ENCODE results near the gene DBET.
"Not testable (repeated sequence)": the region's sequence is repeated elsewhere in the genome, so short reads cannot be mapped to it uniquely, and the experiment has no call there.

DBET gene

GRCh38 chr4:190058997-190059396 lies 5.3 kb upstream of the DBET start:
- DNase-seq (ENCODE audit: low spot score); H3K36me3 ChIP-seq (replicated peaks in 1 of 2; ENCODE audit: control insufficient read depth in 2 of 2, insufficient read depth in 2 of 2, low read length in 2 of 2); H2AFZ ChIP-seq (ENCODE audit: low read length); H3K4me3 ChIP-seq (ENCODE audit: low read length in 2 of 2); H2BK12ac ChIP-seq (ENCODE audit: low read length); H3K27ac ChIP-seq (replicated peaks; ENCODE audit: low read length); H2BK15ac ChIP-seq (ENCODE audit: low read length); H2BK5ac ChIP-seq (ENCODE audit: low read length); H3K9me3 ChIP-seq (replicated peaks in 1 of 2; ENCODE audit: control insufficient read depth in 2 of 2, insufficient read depth in 1 of 2, low read depth in 1 of 2, low read length in 2 of 2); H3K18ac ChIP-seq (ENCODE audit: low read length); H4K91ac ChIP-seq (ENCODE audit: low read depth, low read length, poor library complexity); H3K79me1 ChIP-seq (ENCODE audit: low read depth, low read length); H3K14ac ChIP-seq (ENCODE audit: low read length); H2BK120ac ChIP-seq (ENCODE audit: low read depth, low read length); H2AK5ac ChIP-seq (ENCODE audit: low read depth, low read length); H3K4ac ChIP-seq (ENCODE audit: low read length); H3K4me2 ChIP-seq (ENCODE audit: insufficient read depth, low read length, poor library complexity, severe bottlenecking); H4K8ac ChIP-seq (ENCODE audit: low read depth, low read length); H3K27me3 ChIP-seq (ENCODE audit: control insufficient read depth in 3 of 3, insufficient read depth in 3 of 3, low read depth in 1 of 3, low read length in 3 of 3); H3K9ac ChIP-seq (ENCODE audit: low read depth, low read length, poor library complexity); H3K23ac ChIP-seq (ENCODE audit: low read depth, low read length, poor library complexity); H3K4me1 ChIP-seq (ENCODE audit: control insufficient read depth in 2 of 2, insufficient read depth in 1 of 2, low read depth in 1 of 2, low read length in 2 of 2): not testable (repeated sequence)
- no CpG with 5 or more reads among the region's 4 CpGs for WGBS, 2 donors (ENCODE audit: extremely low coverage in 2 of 2, insufficient read length in 2 of 2, insufficient replicate concordance in 1 of 2)

GRCh38 chr4:190064805-190065204 lies 503 bp downstream of the DBET start:
- H3K4ac ChIP-seq (ENCODE audit: low read length); H4K8ac ChIP-seq (ENCODE audit: low read depth, low read length); H3K27ac ChIP-seq (replicated peaks; ENCODE audit: low read length); H2AFZ ChIP-seq (ENCODE audit: low read length); H2BK12ac ChIP-seq (ENCODE audit: low read length); H3K9ac ChIP-seq (ENCODE audit: low read depth, low read length, poor library complexity); H3K18ac ChIP-seq (ENCODE audit: low read length); DNase-seq (ENCODE audit: low spot score); H3K36me3 ChIP-seq (replicated peaks in 1 of 2; ENCODE audit: control insufficient read depth in 2 of 2, insufficient read depth in 2 of 2, low read length in 2 of 2); H3K14ac ChIP-seq (ENCODE audit: low read length); H3K79me1 ChIP-seq (ENCODE audit: low read depth, low read length); H3K4me1 ChIP-seq (ENCODE audit: control insufficient read depth in 2 of 2, insufficient read depth in 1 of 2, low read depth in 1 of 2, low read length in 2 of 2); H3K9me3 ChIP-seq (replicated peaks in 1 of 2; ENCODE audit: control insufficient read depth in 2 of 2, insufficient read depth in 1 of 2, low read depth in 1 of 2, low read length in 2 of 2); H2BK5ac ChIP-seq (ENCODE audit: low read length); H4K91ac ChIP-seq (ENCODE audit: low read depth, low read length, poor library complexity); H2BK15ac ChIP-seq (ENCODE audit: low read length); H3K23ac ChIP-seq (ENCODE audit: low read depth, low read length, poor library complexity); H3K27me3 ChIP-seq (ENCODE audit: control insufficient read depth in 3 of 3, insufficient read depth in 3 of 3, low read depth in 1 of 3, low read length in 3 of 3); H2AK5ac ChIP-seq (ENCODE audit: low read depth, low read length); H2BK120ac ChIP-seq (ENCODE audit: low read depth, low read length); H3K4me2 ChIP-seq (ENCODE audit: insufficient read depth, low read length, poor library complexity, severe bottlenecking); H3K4me3 ChIP-seq (ENCODE audit: low read length in 2 of 2): not testable (repeated sequence)
- no CpG with 5 or more reads among the region's 3 CpGs for WGBS, 2 donors (ENCODE audit: extremely low coverage in 2 of 2, insufficient read length in 2 of 2, insufficient replicate concordance in 1 of 2)

GRCh38 chr4:190068351-190068750 lies 4.0 kb downstream of the DBET start:
- H2AFZ ChIP-seq (ENCODE audit: low read length); H2BK15ac ChIP-seq (ENCODE audit: low read length); H3K4me1 ChIP-seq (ENCODE audit: control insufficient read depth in 2 of 2, insufficient read depth in 1 of 2, low read depth in 1 of 2, low read length in 2 of 2); H3K4me2 ChIP-seq (ENCODE audit: insufficient read depth, low read length, poor library complexity, severe bottlenecking); H2AK5ac ChIP-seq (ENCODE audit: low read depth, low read length); H4K8ac ChIP-seq (ENCODE audit: low read depth, low read length); DNase-seq (ENCODE audit: low spot score); H3K27ac ChIP-seq (replicated peaks; ENCODE audit: low read length); H3K18ac ChIP-seq (ENCODE audit: low read length); H2BK120ac ChIP-seq (ENCODE audit: low read depth, low read length); H2BK5ac ChIP-seq (ENCODE audit: low read length); H4K91ac ChIP-seq (ENCODE audit: low read depth, low read length, poor library complexity); H3K9me3 ChIP-seq (replicated peaks in 1 of 2; ENCODE audit: control insufficient read depth in 2 of 2, insufficient read depth in 1 of 2, low read depth in 1 of 2, low read length in 2 of 2); H3K4ac ChIP-seq (ENCODE audit: low read length); H3K27me3 ChIP-seq (ENCODE audit: control insufficient read depth in 3 of 3, insufficient read depth in 3 of 3, low read depth in 1 of 3, low read length in 3 of 3); H3K14ac ChIP-seq (ENCODE audit: low read length); H3K23ac ChIP-seq (ENCODE audit: low read depth, low read length, poor library complexity); H2BK12ac ChIP-seq (ENCODE audit: low read length); H3K9ac ChIP-seq (ENCODE audit: low read depth, low read length, poor library complexity); H3K4me3 ChIP-seq (ENCODE audit: low read length in 2 of 2); H3K79me1 ChIP-seq (ENCODE audit: low read depth, low read length); H3K36me3 ChIP-seq (replicated peaks in 1 of 2; ENCODE audit: control insufficient read depth in 2 of 2, insufficient read depth in 2 of 2, low read length in 2 of 2): not testable (repeated sequence)
- no CpG with 5 or more reads among the region's 45 CpGs for WGBS, 2 donors (ENCODE audit: extremely low coverage in 2 of 2, insufficient read length in 2 of 2, insufficient replicate concordance in 1 of 2)

- H3K9me3 ChIP-seq (replicated peaks in 1 of 2; ENCODE audit: control insufficient read depth in 2 of 2, insufficient read depth in 1 of 2, low read depth in 1 of 2, low read length in 2 of 2); H4K91ac ChIP-seq (ENCODE audit: low read depth, low read length, poor library complexity); H2BK120ac ChIP-seq (ENCODE audit: low read depth, low read length); H2BK15ac ChIP-seq (ENCODE audit: low read length); H3K36me3 ChIP-seq (replicated peaks in 1 of 2; ENCODE audit: control insufficient read depth in 2 of 2, insufficient read depth in 2 of 2, low read length in 2 of 2); H3K9ac ChIP-seq (ENCODE audit: low read depth, low read length, poor library complexity); H3K27ac ChIP-seq (replicated peaks; ENCODE audit: low read length); H3K27me3 ChIP-seq (ENCODE audit: control insufficient read depth in 3 of 3, insufficient read depth in 3 of 3, low read depth in 1 of 3, low read length in 3 of 3); H2BK5ac ChIP-seq (ENCODE audit: low read length); H3K18ac ChIP-seq (ENCODE audit: low read length); H3K4ac ChIP-seq (ENCODE audit: low read length); H3K4me1 ChIP-seq (ENCODE audit: control insufficient read depth in 2 of 2, insufficient read depth in 1 of 2, low read depth in 1 of 2, low read length in 2 of 2); H3K23ac ChIP-seq (ENCODE audit: low read depth, low read length, poor library complexity); H3K79me1 ChIP-seq (ENCODE audit: low read depth, low read length); DNase-seq (ENCODE audit: low spot score); H2AK5ac ChIP-seq (ENCODE audit: low read depth, low read length); H3K14ac ChIP-seq (ENCODE audit: low read length); H4K8ac ChIP-seq (ENCODE audit: low read depth, low read length); H2AFZ ChIP-seq (ENCODE audit: low read length); H3K4me3 ChIP-seq (ENCODE audit: low read length in 2 of 2); H2BK12ac ChIP-seq (ENCODE audit: low read length); H3K4me2 ChIP-seq (ENCODE audit: insufficient read depth, low read length, poor library complexity, severe bottlenecking): not testable (repeated sequence)
- no CpG with 5 or more reads among the region's 27 CpGs for WGBS, 2 donors (ENCODE audit: extremely low coverage in 2 of 2, insufficient read length in 2 of 2, insufficient replicate concordance in 1 of 2)
Measured at GRCh38 chr4:190093052-190093451, 28.8 kb downstream of the DBET start.
